ENCODE results near the gene DSTYK. TPM values are rescaled to one million over a fixed set of nuclear protein-coding genes. Genes with fewer than 3 reads are reported as not detected.

DSTYK gene
- total RNA-seq, 1 donor from 2014 or later, result 11.7 TPM

DNA sequence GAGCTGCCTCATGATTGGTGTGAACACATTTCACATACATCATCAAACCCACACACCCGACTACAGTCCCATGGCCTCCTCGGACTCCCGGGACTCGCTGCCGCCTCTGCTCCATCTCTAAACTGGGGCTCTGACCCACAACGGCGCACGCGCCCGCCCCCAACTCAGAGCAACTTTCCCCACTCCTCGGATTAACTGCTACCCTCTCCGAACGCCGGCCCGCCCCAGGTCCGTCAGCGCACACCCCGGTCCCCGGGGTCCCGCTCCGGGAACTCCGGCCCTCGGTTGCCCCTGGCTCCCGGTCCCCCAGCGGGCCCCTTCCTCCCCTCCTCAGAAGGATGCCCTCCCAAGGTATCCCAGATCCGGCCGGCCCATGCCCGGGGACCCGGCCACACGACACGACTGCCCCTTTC, 740 bp downstream of the DSTYK start:
- peaks cover 7% of the 10 kb centered on the region for H3K27me3 Mint-ChIP-seq
- no peaks in the 10 kb centered on the region for H3K9me3 Mint-ChIP-seq
- H3K4me1 Mint-ChIP-seq (ENCODE audit: unreplicated experiment), result peaks cover 13% of the 10 kb centered on the region
- peak overlapping the region; percentile 96 for H3K4me3 Mint-ChIP-seq
- H3K27ac Mint-ChIP-seq, result peak overlapping the region; percentile 95
- H3K36me3 Mint-ChIP-seq, result no peaks in the 10 kb centered on the region
- TF ChIP-seq, protein P1, sequence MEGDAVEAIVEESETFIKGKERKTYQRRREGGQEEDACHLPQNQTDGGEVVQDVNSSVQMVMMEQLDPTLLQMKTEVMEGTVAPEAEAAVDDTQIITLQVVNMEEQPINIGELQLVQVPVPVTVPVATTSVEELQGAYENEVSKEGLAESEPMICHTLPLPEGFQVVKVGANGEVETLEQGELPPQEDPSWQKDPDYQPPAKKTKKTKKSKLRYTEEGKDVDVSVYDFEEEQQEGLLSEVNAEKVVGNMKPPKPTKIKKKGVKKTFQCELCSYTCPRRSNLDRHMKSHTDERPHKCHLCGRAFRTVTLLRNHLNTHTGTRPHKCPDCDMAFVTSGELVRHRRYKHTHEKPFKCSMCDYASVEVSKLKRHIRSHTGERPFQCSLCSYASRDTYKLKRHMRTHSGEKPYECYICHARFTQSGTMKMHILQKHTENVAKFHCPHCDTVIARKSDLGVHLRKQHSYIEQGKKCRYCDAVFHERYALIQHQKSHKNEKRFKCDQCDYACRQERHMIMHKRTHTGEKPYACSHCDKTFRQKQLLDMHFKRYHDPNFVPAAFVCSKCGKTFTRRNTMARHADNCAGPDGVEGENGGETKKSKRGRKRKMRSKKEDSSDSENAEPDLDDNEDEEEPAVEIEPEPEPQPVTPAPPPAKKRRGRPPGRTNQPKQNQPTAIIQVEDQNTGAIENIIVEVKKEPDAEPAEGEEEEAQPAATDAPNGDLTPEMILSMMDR (conservative IDR thresholded peaks at IDR 0.05), result no peak
- DNase-seq (ENCODE audit: extremely low spot score, unreplicated experiment), result peak; percentile 72

DNA sequence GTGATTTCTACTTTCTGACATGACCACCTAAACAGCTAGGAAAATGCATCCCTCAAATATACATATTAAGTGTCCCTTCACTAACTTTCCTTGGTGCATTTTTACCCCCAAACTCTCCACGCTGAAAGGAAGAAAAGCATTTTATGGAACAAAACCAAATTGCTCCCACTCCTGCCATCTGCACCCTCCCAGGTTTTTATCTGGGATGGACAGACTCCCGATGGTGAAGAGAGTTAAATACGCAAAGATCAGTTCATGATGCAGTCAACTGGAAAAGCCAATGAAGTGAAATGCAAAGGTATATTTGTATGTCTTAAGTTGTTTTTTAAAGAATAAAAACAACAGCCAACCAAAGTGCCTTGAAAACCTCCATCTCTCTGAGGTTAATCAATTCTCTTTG, 2.7 kb downstream of the DSTYK start:
- Mint-ChIP-seq H3K9me3 (no peaks in the 10 kb centered on the region), H3K4me3 (peak overlapping the region; percentile 66)
- TF ChIP-seq, protein P1 (conservative IDR thresholded peaks at IDR 0.05), result no peak

DNA sequence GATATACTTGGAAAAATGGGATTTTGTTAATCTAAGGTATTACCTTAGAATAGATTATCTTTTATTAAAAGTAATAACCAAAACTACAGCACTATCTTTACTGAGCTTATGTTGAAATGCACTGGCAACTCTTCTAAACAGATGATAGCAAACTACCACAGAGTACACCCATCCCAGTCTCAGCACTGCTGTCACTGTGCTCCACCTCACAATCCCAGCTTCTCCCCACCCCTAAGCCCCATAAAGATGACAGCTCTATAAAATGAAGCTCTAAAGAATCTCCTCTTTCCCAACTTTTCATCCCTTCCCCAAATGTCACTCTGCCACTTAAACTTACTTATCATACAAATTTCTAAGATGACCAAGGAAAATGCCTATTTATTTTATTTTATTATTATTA, 6.4 kb downstream of the DSTYK start:
- Mint-ChIP-seq H3K9me3 (no peaks in the 10 kb centered on the region), H3K36me3 (no peaks in the 10 kb centered on the region), H3K4me1 (ENCODE audit: unreplicated experiment) (peaks cover 13% of the 10 kb centered on the region), H3K27ac (no peak overlapping the region), H3K4me3 (no peak overlapping the region), H3K27me3 (no peaks in the 10 kb centered on the region)
- TF ChIP-seq, protein P1 (conservative IDR thresholded peaks at IDR 0.05), result no peak
- DNase-seq (ENCODE audit: extremely low spot score, unreplicated experiment), result no peak

More for the DNA sequence above, 2.7 kb downstream of the DSTYK start:
- H3K27ac Mint-ChIP-seq, result no peak overlapping the region
- no peak for DNase-seq (ENCODE audit: extremely low spot score, unreplicated experiment)
- H3K4me1 Mint-ChIP-seq (ENCODE audit: unreplicated experiment), result peaks cover 20% of the 10 kb centered on the region
- no peaks in the 10 kb centered on the region for H3K27me3 Mint-ChIP-seq
- H3K36me3 Mint-ChIP-seq, result no peaks in the 10 kb centered on the region

DNA sequence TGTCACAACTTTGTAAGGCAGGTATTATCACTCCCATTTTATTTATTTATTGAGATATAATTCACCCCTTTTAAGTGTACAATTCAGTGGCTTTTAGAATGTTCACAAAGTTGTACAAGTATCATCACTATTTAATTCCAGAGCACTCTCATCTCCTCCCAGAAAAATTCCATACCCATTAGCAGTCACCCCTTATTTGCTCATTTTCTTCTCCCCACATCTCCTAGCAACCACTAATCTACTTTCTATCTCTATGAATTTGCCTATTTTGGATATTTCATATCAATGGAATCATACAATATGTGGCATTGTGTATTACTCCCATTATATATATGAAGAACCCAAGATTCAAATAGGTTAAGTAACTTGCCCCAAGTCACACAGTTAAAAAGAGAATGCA, 7.0 kb downstream of the DSTYK start:
- Mint-ChIP-seq H3K4me1 (ENCODE audit: unreplicated experiment) (peaks cover 13% of the 10 kb centered on the region), H3K27me3 (no peaks in the 10 kb centered on the region), H3K9me3 (no peaks in the 10 kb centered on the region), H3K36me3 (no peaks in the 10 kb centered on the region), H3K27ac (no peak overlapping the region), H3K4me3 (no peak overlapping the region)
- no peak for DNase-seq (ENCODE audit: extremely low spot score, unreplicated experiment)
- TF ChIP-seq, protein P1 (conservative IDR thresholded peaks at IDR 0.05), result no peak

DNA sequence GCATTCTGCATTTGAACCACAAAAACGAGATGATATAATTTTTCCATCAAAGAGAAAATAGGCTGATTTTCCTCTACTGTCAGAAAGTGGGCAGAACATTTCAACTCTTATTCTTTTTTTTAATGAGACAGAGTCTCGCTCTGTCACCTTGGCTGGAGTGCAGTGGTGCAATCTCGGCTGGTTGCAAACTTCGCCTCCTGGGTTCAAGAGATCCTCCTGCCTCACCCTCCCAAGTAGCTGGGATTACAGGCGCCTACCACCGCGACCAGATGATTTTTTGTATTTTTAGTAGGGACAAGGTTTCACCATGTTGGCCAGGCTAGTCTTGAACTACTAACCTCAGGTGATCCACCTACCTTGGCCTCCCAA, 11.6 kb downstream of the DSTYK start:
- Mint-ChIP-seq H3K4me1 (ENCODE audit: unreplicated experiment) (peaks cover 26% of the 10 kb centered on the region), H3K36me3 (no peaks in the 10 kb centered on the region), H3K9me3 (no peaks in the 10 kb centered on the region), H3K4me3 (no peak overlapping the region), H3K27ac (no peak overlapping the region), H3K27me3 (no peaks in the 10 kb centered on the region)
- TF ChIP-seq, protein P1 (conservative IDR thresholded peaks at IDR 0.05), result no peak
- no peak for DNase-seq (ENCODE audit: extremely low spot score, unreplicated experiment)
